RWPE2 (cell line): ENCODE measurements around the gene POLQ.

Experiments used
- ATAC-seq: fragments of 200-7000 bp; cut with Tn5 transposase; 3 replicates; pipeline ENCODE4 v1.9.1; 2021; ENCODE audit warnings: low read depth
- DNase-seq: peaks from one replicate; pipeline ENCODE4 v3.0.0-alpha.2; 2020; ENCODE audit warnings: low spot score
- H3K27ac ChIP-seq: fragments of 450-650 bp; 2 replicates; pipeline ENCODE4 v1.5.1; 2017; ENCODE audit warnings: mild to moderate bottlenecking; ENCODE audit not compliant: poor library complexity, severe bottlenecking
- H3K27me3 ChIP-seq: fragments of 250-450 bp; sonication (Bioruptor Pico); 2 replicates; pipeline ENCODE4 v1.5.1; 2021; ENCODE audit warnings: mild to moderate bottlenecking, moderate library complexity; ENCODE audit not compliant: insufficient read depth, poor library complexity, severe bottlenecking
- H3K36me3 ChIP-seq: fragments of 250-450 bp; sonication (Bioruptor Pico); 2 replicates; pipeline ENCODE4 v1.5.1; 2020; ENCODE audit warnings: low read depth, mild to moderate bottlenecking, moderate library complexity
- H3K4me1 ChIP-seq: fragments of 250-450 bp; sonication (Bioruptor Pico); 2 replicates; pipeline ENCODE4 v1.5.1; 2021; ENCODE audit warnings: mild to moderate bottlenecking, moderate library complexity; ENCODE audit not compliant: insufficient read depth, poor library complexity, severe bottlenecking
- H3K4me3 ChIP-seq: fragments of 250-450 bp; sonication (Bioruptor Pico); 2 replicates; pipeline ENCODE4 v1.5.1; 2021; ENCODE audit warnings: mild to moderate bottlenecking, moderate library complexity; ENCODE audit not compliant: severe bottlenecking
- H3K9me3 ChIP-seq: fragments of 250-450 bp; sonication (Bioruptor Pico); 2 replicates; pipeline ENCODE4 v1.5.1; 2021; ENCODE audit warnings: mild to moderate bottlenecking, moderate library complexity; ENCODE audit not compliant: severe bottlenecking
- TF ChIP-seq, protein P1 (sequence below): fragments of 450-650 bp; IDR thresholded peaks from one replicate; pipeline ENCODE4 v1.5.1; 2017; ENCODE audit warnings: mild to moderate bottlenecking, moderate library complexity; ENCODE audit not compliant: poor library complexity, severe bottlenecking

POLQ gene

DNA sequence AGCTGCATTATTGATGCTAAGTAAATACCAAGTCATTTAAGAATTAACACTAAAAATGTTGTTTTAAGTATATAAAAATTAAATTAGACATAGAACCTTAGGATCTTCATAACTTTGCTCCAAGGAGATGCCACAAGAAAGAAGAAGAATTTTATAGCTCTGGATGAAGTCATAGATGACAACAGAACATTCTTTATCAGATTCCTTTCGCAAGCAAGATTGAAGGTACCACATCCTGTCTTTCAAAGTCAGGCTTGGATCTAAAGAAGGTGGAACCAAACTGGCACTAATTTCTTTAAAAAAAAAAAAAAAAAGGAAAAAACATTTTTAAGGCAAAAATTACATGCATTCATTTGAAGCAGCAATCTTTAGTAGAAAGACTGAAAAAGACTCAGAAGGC is 62.5 kb downstream of the POLQ start:
- Histone ChIP-seq H3K36me3 (peaks cover 57% of the 10 kb centered on the region), H3K4me3 (no peak overlapping the region), H3K27me3 (no peaks in the 10 kb centered on the region), H3K27ac (peak overlapping the region; percentile 75), H3K9me3 (no peaks in the 10 kb centered on the region), H3K4me1 (peaks cover 17% of the 10 kb centered on the region)
- DNase-seq (no peak), ATAC-seq (peak; percentile 49; the same call in 2 of the 3 replicates)
- TF ChIP-seq, protein P1, sequence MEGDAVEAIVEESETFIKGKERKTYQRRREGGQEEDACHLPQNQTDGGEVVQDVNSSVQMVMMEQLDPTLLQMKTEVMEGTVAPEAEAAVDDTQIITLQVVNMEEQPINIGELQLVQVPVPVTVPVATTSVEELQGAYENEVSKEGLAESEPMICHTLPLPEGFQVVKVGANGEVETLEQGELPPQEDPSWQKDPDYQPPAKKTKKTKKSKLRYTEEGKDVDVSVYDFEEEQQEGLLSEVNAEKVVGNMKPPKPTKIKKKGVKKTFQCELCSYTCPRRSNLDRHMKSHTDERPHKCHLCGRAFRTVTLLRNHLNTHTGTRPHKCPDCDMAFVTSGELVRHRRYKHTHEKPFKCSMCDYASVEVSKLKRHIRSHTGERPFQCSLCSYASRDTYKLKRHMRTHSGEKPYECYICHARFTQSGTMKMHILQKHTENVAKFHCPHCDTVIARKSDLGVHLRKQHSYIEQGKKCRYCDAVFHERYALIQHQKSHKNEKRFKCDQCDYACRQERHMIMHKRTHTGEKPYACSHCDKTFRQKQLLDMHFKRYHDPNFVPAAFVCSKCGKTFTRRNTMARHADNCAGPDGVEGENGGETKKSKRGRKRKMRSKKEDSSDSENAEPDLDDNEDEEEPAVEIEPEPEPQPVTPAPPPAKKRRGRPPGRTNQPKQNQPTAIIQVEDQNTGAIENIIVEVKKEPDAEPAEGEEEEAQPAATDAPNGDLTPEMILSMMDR = no peak

GRCh38 chr3:121482660-121483059 is 63.1 kb downstream of the POLQ start:
- Histone ChIP-seq H3K4me3 (no peak overlapping the region), H3K27ac (peak overlapping the region; percentile 75), H3K27me3 (no peaks in the 10 kb centered on the region), H3K4me1 (peaks cover 19% of the 10 kb centered on the region), H3K9me3 (no peaks in the 10 kb centered on the region), H3K36me3 (peaks cover 56% of the 10 kb centered on the region)
- DNase-seq (no peak), ATAC-seq (peak; percentile 92)
- TF ChIP-seq, protein P1 = no peak

DNA sequence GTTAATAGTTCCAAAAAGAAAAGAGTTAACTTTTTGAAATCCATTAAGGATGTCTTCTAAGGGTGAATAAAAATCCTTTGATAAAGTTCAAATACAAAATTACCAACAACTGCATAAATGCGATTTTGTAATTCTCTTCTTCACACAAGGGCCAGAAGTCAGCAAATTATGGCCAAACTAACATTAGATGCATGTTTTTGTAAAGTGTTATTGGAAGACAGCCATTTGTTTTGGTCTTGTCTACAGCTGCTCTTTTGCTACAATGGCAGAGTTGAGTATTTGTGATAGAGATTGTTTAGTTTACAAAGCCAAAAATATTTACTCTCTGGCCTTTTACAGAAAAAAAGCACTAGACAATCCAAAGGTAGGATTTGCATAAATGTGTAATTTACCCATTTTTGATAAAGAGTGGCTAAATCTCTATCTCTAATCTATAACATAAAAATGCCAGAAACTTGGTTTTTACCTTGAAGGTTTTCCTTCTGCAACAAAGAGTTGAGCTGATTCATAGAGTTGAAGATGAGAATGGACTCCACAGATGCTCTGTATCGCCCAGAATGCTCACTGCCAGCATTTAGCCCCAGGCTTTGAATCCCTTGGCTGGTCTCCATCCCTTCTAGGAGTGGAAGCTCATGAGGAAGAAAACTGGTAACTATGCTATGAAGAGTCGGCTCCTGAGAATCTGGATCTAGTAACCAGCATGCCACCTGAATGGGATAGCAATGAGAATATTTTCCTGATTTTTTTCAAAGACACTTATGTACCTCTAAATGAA is 64.5 kb downstream of the POLQ start:
- DNase-seq (no peak), ATAC-seq (no peak)
- no peak overlapping the region for H3K4me3 ChIP-seq
- H3K27me3 ChIP-seq = no peaks in the 10 kb centered on the region
- H3K36me3 ChIP-seq = peaks cover 66% of the 10 kb centered on the region
- no peaks in the 10 kb centered on the region for H3K9me3 ChIP-seq
- peak overlapping the region; percentile 75 for H3K27ac ChIP-seq
- peaks cover 19% of the 10 kb centered on the region for H3K4me1 ChIP-seq
- TF ChIP-seq, protein P1 = no peak

DNA sequence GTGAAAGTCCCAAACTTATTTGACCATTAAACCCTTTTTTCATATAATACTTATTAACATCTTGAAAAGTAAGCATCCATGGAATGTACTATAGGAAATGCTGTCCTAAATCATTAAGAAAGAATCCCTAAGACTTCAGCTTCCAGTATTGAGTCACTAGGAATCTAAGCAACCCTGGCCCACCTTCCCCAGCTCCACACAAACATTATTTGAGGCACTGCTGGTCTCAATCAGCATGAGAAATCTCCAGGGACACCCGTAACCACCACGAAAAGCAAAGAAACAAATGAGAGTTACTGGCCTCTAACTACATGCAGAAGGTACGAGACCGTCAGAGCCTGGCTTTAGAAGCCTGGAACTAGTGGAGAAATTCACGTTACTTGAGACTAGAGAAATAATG is 68.2 kb downstream of the POLQ start:
- no peak overlapping the region for H3K4me3 ChIP-seq
- no peaks in the 10 kb centered on the region for H3K27me3 ChIP-seq
- H3K36me3 ChIP-seq = peaks cover 78% of the 10 kb centered on the region
- peaks cover 9% of the 10 kb centered on the region for H3K4me1 ChIP-seq
- no peak; the same call in 2 of the 3 replicates for ATAC-seq
- no peak for DNase-seq
- H3K27ac ChIP-seq = no peak overlapping the region
- TF ChIP-seq, protein P1 = no peak
- H3K9me3 ChIP-seq = no peaks in the 10 kb centered on the region

GRCh38 chr3:121473001-121473400 is 72.8 kb downstream of the POLQ start:
- ATAC-seq (no peak), DNase-seq (no peak)
- H3K4me3 ChIP-seq = no peak overlapping the region
- H3K27me3 ChIP-seq = no peaks in the 10 kb centered on the region
- TF ChIP-seq, protein P1 = no peak
- H3K4me1 ChIP-seq = peaks cover 2% of the 10 kb centered on the region
- H3K27ac ChIP-seq = no peak overlapping the region
- peaks cover 69% of the 10 kb centered on the region for H3K36me3 ChIP-seq
- no peaks in the 10 kb centered on the region for H3K9me3 ChIP-seq
